Testis (tissue), 2 donors: ENCODE measurements around the gene MEPE.
A peak's percentile ranks its signal among the peaks of the same experiment; 100 is the strongest.

Source experiments
- CTCF ChIP-seq, 3 experiments: fragments of 450-650 bp in 2 of 3; fragments of 200-600 bp in 1 of 3; sonication (generic) in 1 of 3; IDR thresholded peaks; one replicate each; pipeline ENCODE4 v1.5.1; 2016 to 2019; ENCODE audit warnings: antibody characterized with exemption in 3 of 3, mild to moderate bottlenecking in 2 of 3, moderate library complexity in 1 of 3
- POLR2A ChIP-seq: fragments of 450-650 bp; IDR thresholded peaks from one replicate; pipeline ENCODE4 v1.6.1; 2017; ENCODE audit warnings: antibody characterized with exemption, mild to moderate bottlenecking, moderate library complexity

DNA sequence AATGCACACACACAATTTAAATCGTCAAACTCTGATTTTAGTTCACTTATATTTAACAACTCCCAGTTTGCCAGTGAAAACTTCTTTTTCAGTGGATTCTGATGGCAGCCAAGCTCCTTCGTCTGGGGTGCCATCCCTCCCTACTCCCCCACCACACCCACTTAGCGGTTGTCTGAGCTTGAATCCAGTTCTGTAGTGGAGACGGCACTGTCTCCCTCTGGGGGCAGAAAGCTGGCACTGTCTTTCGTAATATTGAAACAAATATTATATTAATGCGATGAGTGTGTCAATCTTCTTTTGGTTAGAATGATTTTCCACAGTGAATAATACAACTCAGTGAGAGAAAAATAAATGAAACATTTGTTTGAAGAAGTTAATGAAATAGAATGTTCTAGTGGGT is 5.4 kb downstream of the MEPE start:
- TF ChIP-seq CTCF (IDR thresholded peaks at IDR 0.05) (peak; percentile 4 to 38 (median 10)), POLR2A (no peak)
